ENCODE results near the gene ADISSP.

- TF ChIP-seq EZH2 (IDR thresholded peaks at IDR 0.05; ENCODE audit: borderline replicate concordance, low read length): no peak
- peak in 1 of 2 donors; percentile 24 for TF ChIP-seq CTCF (conservative IDR thresholded peaks at IDR 0.05 in 1 of 2, IDR thresholded peaks at IDR 0.05 in 1 of 2; ENCODE audit: extremely low read depth in 1 of 2, insufficient read depth in 1 of 2, low read depth in 1 of 2, low read length in 2 of 2)
Measured at GRCh38 chr20:3777716-3778629, 10.4 kb upstream of the ADISSP start.

Data from mammary epithelial cell (primary cell).